Memory B cell (primary cell): ENCODE measurements around the gene PLXND1.
A peak's percentile ranks its signal among the peaks of the same experiment; 100 is the strongest.
"Not testable (repeated sequence)": the region's sequence is repeated elsewhere in the genome, so short reads cannot be mapped to it uniquely, and the experiment has no call there.

Experiments used
- ATAC-seq: fragments of 150-1000 bp; cut with Tn5 transposase; 2 replicates; pipeline ENCODE4 v1.10.0; 2021; ENCODE audit warnings: low read depth, mild to moderate bottlenecking, moderate library complexity
- DNase-seq, 2 donors: peaks; one replicate each; pipeline ENCODE4 v3.0.0; 2022; ENCODE audit warnings: low spot score in 2 of 2
- H3K27ac Mint-ChIP-seq: one replicate; pipeline ENCODE4 v1.8.0; 2022; ENCODE audit warnings: mild to moderate bottlenecking, moderate library complexity, mixed read lengths
- H3K27me3 Mint-ChIP-seq: one replicate; pipeline ENCODE4 v1.8.0; 2022; ENCODE audit warnings: mixed read lengths
- H3K36me3 Mint-ChIP-seq: one replicate; pipeline ENCODE4 v1.8.0; 2022; ENCODE audit warnings: mild to moderate bottlenecking, mixed read lengths
- H3K4me1 Mint-ChIP-seq: one replicate; pipeline ENCODE4 v1.8.0; 2022; ENCODE audit warnings: mixed read lengths
- H3K4me3 Mint-ChIP-seq: one replicate; pipeline ENCODE4 v1.8.0; 2022; ENCODE audit warnings: mild to moderate bottlenecking, moderate library complexity, mixed read lengths
- H3K9me3 Mint-ChIP-seq: one replicate; pipeline ENCODE4 v1.8.0; 2022; ENCODE audit warnings: mixed read lengths

The PLXND1 gene

GRCh38 chr3:129519449-129519848 lies 87.0 kb downstream of the PLXND1 start:
- no peak overlapping the region for H3K4me3 Mint-ChIP-seq
- H3K4me1 Mint-ChIP-seq = peaks cover 3% of the 10 kb centered on the region
- H3K27ac Mint-ChIP-seq = no peak overlapping the region
- no peaks in the 10 kb centered on the region for H3K9me3 Mint-ChIP-seq
- peaks cover 10% of the 10 kb centered on the region for H3K36me3 Mint-ChIP-seq
- DNase-seq (no peak), ATAC-seq (no peak)
- H3K27me3 Mint-ChIP-seq = no peaks in the 10 kb centered on the region

- ATAC-seq = no peak
- Mint-ChIP-seq H3K4me1 (peaks cover 3% of the 10 kb centered on the region), H3K9me3 (no peaks in the 10 kb centered on the region), H3K36me3 (peaks cover 10% of the 10 kb centered on the region), H3K27ac (peak overlapping the region; percentile 41), H3K27me3 (no peaks in the 10 kb centered on the region), H3K4me3 (no peak overlapping the region)
- no peak for DNase-seq
Observed at GRCh38 chr3:129518581-129518980, 87.9 kb downstream of the PLXND1 start.

GRCh38 chr3:129518038-129518561 lies 88.4 kb downstream of the PLXND1 start:
- Mint-ChIP-seq H3K4me3 (no peak overlapping the region), H3K27me3 (no peaks in the 10 kb centered on the region), H3K4me1 (peaks cover 3% of the 10 kb centered on the region), H3K27ac (no peak overlapping the region), H3K36me3 (peaks cover 10% of the 10 kb centered on the region), H3K9me3 (no peaks in the 10 kb centered on the region)
- ATAC-seq = no peak
- no peak for DNase-seq

GRCh38 chr3:129517516-129517915 lies 89.0 kb downstream of the PLXND1 start:
- no peak overlapping the region for H3K27ac Mint-ChIP-seq
- no peaks in the 10 kb centered on the region for H3K27me3 Mint-ChIP-seq
- no peak overlapping the region for H3K4me3 Mint-ChIP-seq
- no peaks in the 10 kb centered on the region for H3K9me3 Mint-ChIP-seq
- peaks cover 13% of the 10 kb centered on the region for H3K36me3 Mint-ChIP-seq
- no peak for ATAC-seq
- peaks cover 3% of the 10 kb centered on the region for H3K4me1 Mint-ChIP-seq
- DNase-seq = no peak

GRCh38 chr3:129515821-129516432 lies 90.5 kb downstream of the PLXND1 start:
- H3K27ac Mint-ChIP-seq, H3K9me3 Mint-ChIP-seq, H3K4me3 Mint-ChIP-seq, ATAC-seq, H3K27me3 Mint-ChIP-seq, DNase-seq, H3K4me1 Mint-ChIP-seq: not testable (repeated sequence)
- peaks cover 13% of the 10 kb centered on the region for H3K36me3 Mint-ChIP-seq

- H3K4me1 Mint-ChIP-seq, H3K27me3 Mint-ChIP-seq, ATAC-seq, H3K4me3 Mint-ChIP-seq, DNase-seq, H3K27ac Mint-ChIP-seq, H3K9me3 Mint-ChIP-seq: not testable (repeated sequence)
- peaks cover 13% of the 10 kb centered on the region for H3K36me3 Mint-ChIP-seq
Observed at GRCh38 chr3:129515108-129515820, 91.2 kb downstream of the PLXND1 start.

GRCh38 chr3:129514563-129514962 lies 91.9 kb downstream of the PLXND1 start:
- no peak overlapping the region for H3K4me3 Mint-ChIP-seq
- no peaks in the 10 kb centered on the region for H3K27me3 Mint-ChIP-seq
- no peaks in the 10 kb centered on the region for H3K9me3 Mint-ChIP-seq
- H3K27ac Mint-ChIP-seq = no peak overlapping the region
- no peak for DNase-seq
- H3K36me3 Mint-ChIP-seq = peaks cover 15% of the 10 kb centered on the region
- no peak for ATAC-seq
- H3K4me1 Mint-ChIP-seq = peaks cover 3% of the 10 kb centered on the region

GRCh38 chr3:129514110-129514509 lies 92.4 kb downstream of the PLXND1 start:
- Mint-ChIP-seq H3K9me3 (no peaks in the 10 kb centered on the region), H3K27me3 (no peaks in the 10 kb centered on the region), H3K36me3 (peaks cover 15% of the 10 kb centered on the region), H3K4me3 (no peak overlapping the region), H3K4me1 (peaks cover 3% of the 10 kb centered on the region), H3K27ac (no peak overlapping the region)
- ATAC-seq = no peak
- no peak for DNase-seq

GRCh38 chr3:129513705-129514104 lies 92.8 kb downstream of the PLXND1 start:
- no peaks in the 10 kb centered on the region for H3K27me3 Mint-ChIP-seq
- no peak overlapping the region for H3K4me3 Mint-ChIP-seq
- no peak for DNase-seq
- no peak for ATAC-seq
- H3K9me3 Mint-ChIP-seq = no peaks in the 10 kb centered on the region
- H3K36me3 Mint-ChIP-seq = peaks cover 15% of the 10 kb centered on the region
- no peak overlapping the region for H3K27ac Mint-ChIP-seq
- H3K4me1 Mint-ChIP-seq = peaks cover 3% of the 10 kb centered on the region

- Mint-ChIP-seq H3K27ac (no peak overlapping the region), H3K27me3 (no peaks in the 10 kb centered on the region), H3K4me1 (peaks cover 3% of the 10 kb centered on the region), H3K9me3 (no peaks in the 10 kb centered on the region), H3K36me3 (peaks cover 16% of the 10 kb centered on the region), H3K4me3 (no peak overlapping the region)
- ATAC-seq = no peak
- DNase-seq = no peak
Observed at GRCh38 chr3:129512595-129512994, 93.9 kb downstream of the PLXND1 start.

- H3K9me3 Mint-ChIP-seq = no peaks in the 10 kb centered on the region
- H3K4me3 Mint-ChIP-seq = no peak overlapping the region
- ATAC-seq (no peak), DNase-seq (no peak)
- H3K27me3 Mint-ChIP-seq = no peaks in the 10 kb centered on the region
- H3K4me1 Mint-ChIP-seq = no peaks in the 10 kb centered on the region
- H3K27ac Mint-ChIP-seq = no peak overlapping the region
- peaks cover 9% of the 10 kb centered on the region for H3K36me3 Mint-ChIP-seq
Observed at GRCh38 chr3:129507181-129507831, 99.2 kb downstream of the PLXND1 start.

- H3K4me1 Mint-ChIP-seq = no peaks in the 10 kb centered on the region
- no peak overlapping the region for H3K4me3 Mint-ChIP-seq
- ATAC-seq = no peak
- H3K27ac Mint-ChIP-seq = no peak overlapping the region
- no peaks in the 10 kb centered on the region for H3K27me3 Mint-ChIP-seq
- no peak for DNase-seq
- no peaks in the 10 kb centered on the region for H3K9me3 Mint-ChIP-seq
- H3K36me3 Mint-ChIP-seq = peaks cover 9% of the 10 kb centered on the region
Observed at GRCh38 chr3:129506231-129506742, 100.2 kb downstream of the PLXND1 start.

GRCh38 chr3:129505341-129505740 lies 101.1 kb downstream of the PLXND1 start:
- H3K4me3 Mint-ChIP-seq = no peak overlapping the region
- ATAC-seq = no peak
- H3K27ac Mint-ChIP-seq = no peak overlapping the region

More at GRCh38 chr3:129505341-129505740, 101.1 kb downstream of the PLXND1 start:
- DNase-seq = no peak
- no peaks in the 10 kb centered on the region for H3K9me3 Mint-ChIP-seq
- no peaks in the 10 kb centered on the region for H3K27me3 Mint-ChIP-seq
- H3K36me3 Mint-ChIP-seq = peaks cover 14% of the 10 kb centered on the region
- no peaks in the 10 kb centered on the region for H3K4me1 Mint-ChIP-seq
